H1 (cell line): ENCODE results near the gene MMAB. TPM values are rescaled to one million over a fixed set of nuclear protein-coding genes. Genes with fewer than 3 reads are reported as not detected.

Source experiments
- BRCA1 ChIP-seq: IDR thresholded peaks from 2 replicates; pipeline ENCODE4 v1.6.1; 2012; ENCODE audit warnings: low read depth, low read length, improper control_type of control experiment
- E2F6 ChIP-seq: IDR thresholded peaks from 2 replicates; pipeline ENCODE4 v1.6.1; 2012; ENCODE audit warnings: inconsistent platforms
- SIN3A ChIP-seq, 2 experiments: IDR thresholded peaks in 1 of 2; conservative IDR thresholded peaks in 1 of 2; 2 replicates each; pipeline ENCODE4 v1.6.1; 2011 to 2012; ENCODE audit warnings: low read length in 2 of 2, improper control_type of control experiment in 1 of 2, low read depth in 1 of 2, mild to moderate bottlenecking in 1 of 2
- polyA plus RNA-seq, 7 experiments: library from polyadenylated mRNA; depleted of rRNA in 3 of 7; stranded (reverse) in 5 of 7; unstranded in 2 of 7; fragments of >200 nt in 5 of 7; fragments of 200-250 nt in 2 of 7; gene quantifications; 1 replicate in 5 of 7; 2 replicates in 1 of 7; 4 replicates in 1 of 7; pipeline versions ENCODE4 v1.2.1 to v1.2.3, GENCODE V29; 2011 to 2013; ENCODE audit warnings: missing spikeins in 2 of 7, mixed read lengths in 2 of 7
- total RNA-seq: library from RNA; stranded (reverse); fragmentation: NEBNext Ultra II Directional; extraction: Animal tissue kit (Norgen Biotek cat#: 25700); gene quantifications from 2 replicates; pipeline ENCODE4 v1.2.1, GENCODE V29; 2021

MMAB gene
- total and polyA plus RNA-seq, 2 of the 8 experiments (the other 6 are each of a cell fraction or from before 2014, with no cell fraction given) = 12.9 to 18.5 TPM

- no peak for TF ChIP-seq SIN3A (conservative IDR thresholded peaks at IDR 0.05 in 1 of 2, IDR thresholded peaks at IDR 0.05 in 1 of 2; ENCODE audit: low read depth in 1 of 2, low read length in 2 of 2)
- no peak for TF ChIP-seq BRCA1
- no peak for TF ChIP-seq E2F6
These were observed 8.6 kb upstream of the MMAB start (continued) for GRCh38 chr12:109581856-109582255.
